ENCODE measurements around the gene ACTL6B. TPM values are rescaled to one million over a fixed set of nuclear protein-coding genes. Genes with fewer than 3 reads are reported as not detected.

The ACTL6B gene
- polyA plus RNA-seq, 1 of the 3 experiments (the other 2 are of a cell fraction): 0.67 TPM

- Histone ChIP-seq H3K9me2 (no peaks in the 10 kb centered on the region), H3K27me3 (ENCODE audit: insufficient read depth) (no peaks in the 10 kb centered on the region), H4K20me1 (ENCODE audit: insufficient read depth) (peaks cover 50% of the 10 kb centered on the region), H3K79me2 (ENCODE audit: insufficient read depth) (peaks cover 18% of the 10 kb centered on the region), H3K36me3 (replicated peaks in 1 of 2; ENCODE audit: control insufficient read depth in 1 of 2, insufficient read depth in 2 of 2, low read length in 1 of 2) (peaks cover 38 to 97% of the 10 kb centered on the region in 2 experiments), H3K9ac (no peak overlapping the region), H3K4me3 (ENCODE audit: low read depth in 2 of 2, low read length in 1 of 2) (no peak overlapping the region), H3K27ac (ENCODE audit: low read depth in 2 of 2, low read length in 1 of 2) (no peak overlapping the region), H3F3A (replicated peaks; ENCODE audit: insufficient read depth) (peaks cover 57% of the 10 kb centered on the region), H2AFZ (ENCODE audit: low read depth) (no peak overlapping the region), H3K4me2 (no peak overlapping the region), H3K4me1 (ENCODE audit: control insufficient read depth in 1 of 2, insufficient read depth in 2 of 2, low read depth in 1 of 2, low read length in 1 of 2) (peaks cover 0 to 30% of the 10 kb centered on the region in 2 experiments; a peak in 1 of 4 replicates), H3K9me3 (no peaks in the 10 kb centered on the region)
- 83% methylated on average over 13 of the region's 29 CpGs for WGBS (ENCODE audit: low lambda C conversion rate)
- peak; percentile 44 for DNase-seq
- ChIA-PET CTCF (interaction anchor here (1.0 to 10.5 kb wide), 8 partner anchors 11 to 95 kb away, joined by 3 to 227 read pairs (median 10); partner anchors contain the start of genes ACTL6B, FBXO24, GIGYF1 and LRCH4), POLR2A (interaction anchor here (1.0 to 1.9 kb wide), 4 partner anchors 9 to 79 kb away, joined by 3 to 4 read pairs (median 4); partner anchors contain the start of genes MOSPD3 and PCOLCE)
- TF ChIP-seq FOXJ3 (CRISPR knock-in tag; IDR thresholded peaks at IDR 0.05) (no peak), TEAD4 (IDR thresholded peaks at IDR 0.05; ENCODE audit: borderline replicate concordance, insufficient read depth) (no peak), POLR2AphosphoS5 (IDR thresholded peaks at IDR 0.05; ENCODE audit: low read depth, low read length) (no peak; the same call in 1 of the 2 replicates), MXI1 (IDR thresholded peaks at IDR 0.05; ENCODE audit: low read depth, low read length) (no peak), NRF1 (IDR thresholded peaks at IDR 0.05; ENCODE audit: low read depth, low read length) (no peak), EZH2phosphoT487 (IDR thresholded peaks at IDR 0.05; ENCODE audit: borderline replicate concordance, low read depth) (no peak), YY1 (IDR thresholded peaks at IDR 0.05; ENCODE audit: low read depth) (no peak), JUND (IDR thresholded peaks at IDR 0.05) (no peak), ZBTB33 (IDR thresholded peaks at IDR 0.05; ENCODE audit: borderline replicate concordance, low read depth) (no peak), IRF3 (IDR thresholded peaks at IDR 0.05; ENCODE audit: low read depth, low read length) (no peak), FOSL2 (IDR thresholded peaks at IDR 0.05; ENCODE audit: borderline replicate concordance, low read depth) (no peak), SMC3 (IDR thresholded peaks at IDR 0.05; ENCODE audit: low read depth, low read length) (no peak), EP300 (IDR thresholded peaks at IDR 0.05; ENCODE audit: borderline replicate concordance in 1 of 2, low read depth in 1 of 2, low read length in 1 of 2) (no peak), GATA2 (CRISPR knock-in tag; IDR thresholded peaks at IDR 0.05) (no peak), RXRA (IDR thresholded peaks at IDR 0.05; ENCODE audit: borderline replicate concordance, low read depth) (no peak), RAD21 (IDR thresholded peaks at IDR 0.05; ENCODE audit: low read length) (no peak)
- TF ChIP-seq, protein P1, sequence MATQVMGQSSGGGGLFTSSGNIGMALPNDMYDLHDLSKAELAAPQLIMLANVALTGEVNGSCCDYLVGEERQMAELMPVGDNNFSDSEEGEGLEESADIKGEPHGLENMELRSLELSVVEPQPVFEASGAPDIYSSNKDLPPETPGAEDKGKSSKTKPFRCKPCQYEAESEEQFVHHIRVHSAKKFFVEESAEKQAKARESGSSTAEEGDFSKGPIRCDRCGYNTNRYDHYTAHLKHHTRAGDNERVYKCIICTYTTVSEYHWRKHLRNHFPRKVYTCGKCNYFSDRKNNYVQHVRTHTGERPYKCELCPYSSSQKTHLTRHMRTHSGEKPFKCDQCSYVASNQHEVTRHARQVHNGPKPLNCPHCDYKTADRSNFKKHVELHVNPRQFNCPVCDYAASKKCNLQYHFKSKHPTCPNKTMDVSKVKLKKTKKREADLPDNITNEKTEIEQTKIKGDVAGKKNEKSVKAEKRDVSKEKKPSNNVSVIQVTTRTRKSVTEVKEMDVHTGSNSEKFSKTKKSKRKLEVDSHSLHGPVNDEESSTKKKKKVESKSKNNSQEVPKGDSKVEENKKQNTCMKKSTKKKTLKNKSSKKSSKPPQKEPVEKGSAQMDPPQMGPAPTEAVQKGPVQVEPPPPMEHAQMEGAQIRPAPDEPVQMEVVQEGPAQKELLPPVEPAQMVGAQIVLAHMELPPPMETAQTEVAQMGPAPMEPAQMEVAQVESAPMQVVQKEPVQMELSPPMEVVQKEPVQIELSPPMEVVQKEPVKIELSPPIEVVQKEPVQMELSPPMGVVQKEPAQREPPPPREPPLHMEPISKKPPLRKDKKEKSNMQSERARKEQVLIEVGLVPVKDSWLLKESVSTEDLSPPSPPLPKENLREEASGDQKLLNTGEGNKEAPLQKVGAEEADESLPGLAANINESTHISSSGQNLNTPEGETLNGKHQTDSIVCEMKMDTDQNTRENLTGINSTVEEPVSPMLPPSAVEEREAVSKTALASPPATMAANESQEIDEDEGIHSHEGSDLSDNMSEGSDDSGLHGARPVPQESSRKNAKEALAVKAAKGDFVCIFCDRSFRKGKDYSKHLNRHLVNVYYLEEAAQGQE (IDR thresholded peaks at IDR 0.05; ENCODE audit: low read depth, low read length): no peak
- TF ChIP-seq, protein P2, sequence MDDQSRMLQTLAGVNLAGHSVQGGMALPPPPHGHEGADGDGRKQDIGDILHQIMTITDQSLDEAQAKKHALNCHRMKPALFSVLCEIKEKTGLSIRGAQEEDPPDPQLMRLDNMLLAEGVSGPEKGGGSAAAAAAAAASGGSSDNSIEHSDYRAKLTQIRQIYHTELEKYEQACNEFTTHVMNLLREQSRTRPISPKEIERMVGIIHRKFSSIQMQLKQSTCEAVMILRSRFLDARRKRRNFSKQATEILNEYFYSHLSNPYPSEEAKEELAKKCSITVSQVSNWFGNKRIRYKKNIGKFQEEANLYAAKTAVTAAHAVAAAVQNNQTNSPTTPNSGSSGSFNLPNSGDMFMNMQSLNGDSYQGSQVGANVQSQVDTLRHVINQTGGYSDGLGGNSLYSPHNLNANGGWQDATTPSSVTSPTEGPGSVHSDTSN (IDR thresholded peaks at IDR 0.05): no peak
Measured at GRCh38 chr7:100681491-100682227, 25.4 kb upstream of the ACTL6B start.
